ENCODE measurements around the gene KIAA1549.

The KIAA1549 gene

DNA sequence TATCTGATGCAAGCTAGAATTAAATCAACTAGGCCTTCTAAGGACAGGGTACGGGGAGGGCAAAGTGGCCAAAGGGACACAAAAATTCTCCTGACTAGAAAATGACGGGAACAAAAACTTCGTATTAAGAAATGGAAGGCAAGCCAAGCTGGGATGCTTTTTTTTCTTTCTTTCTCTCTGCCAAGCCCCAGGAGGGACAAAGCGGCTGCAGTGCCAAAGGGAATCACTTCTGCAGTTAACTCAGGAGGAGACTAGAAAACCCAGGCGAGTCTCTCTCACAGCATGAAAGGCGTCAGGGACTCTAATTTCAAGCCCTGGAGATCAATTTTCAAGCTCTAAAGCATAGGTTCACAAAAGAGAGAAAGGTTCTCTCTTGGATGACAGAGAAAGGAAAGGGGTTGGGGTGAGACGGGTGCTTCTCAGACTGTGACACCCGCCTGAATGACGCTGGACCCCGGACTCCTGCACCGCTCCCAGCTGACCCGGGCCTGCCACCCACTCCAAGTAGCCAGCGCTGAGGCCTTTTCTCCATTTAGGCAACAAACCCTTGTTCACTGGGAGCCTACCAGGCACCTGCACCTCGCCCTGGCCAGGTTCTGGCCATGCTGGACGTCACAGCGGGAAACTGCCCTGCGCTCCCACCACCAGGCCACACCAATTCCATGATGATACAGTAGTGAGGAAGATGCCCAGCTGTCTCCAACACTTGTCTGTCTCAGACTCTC, 56.5 kb downstream of the KIAA1549 start:
- no peak for DNase-seq (ENCODE audit: low spot score)
- TF ChIP-seq, protein P1, sequence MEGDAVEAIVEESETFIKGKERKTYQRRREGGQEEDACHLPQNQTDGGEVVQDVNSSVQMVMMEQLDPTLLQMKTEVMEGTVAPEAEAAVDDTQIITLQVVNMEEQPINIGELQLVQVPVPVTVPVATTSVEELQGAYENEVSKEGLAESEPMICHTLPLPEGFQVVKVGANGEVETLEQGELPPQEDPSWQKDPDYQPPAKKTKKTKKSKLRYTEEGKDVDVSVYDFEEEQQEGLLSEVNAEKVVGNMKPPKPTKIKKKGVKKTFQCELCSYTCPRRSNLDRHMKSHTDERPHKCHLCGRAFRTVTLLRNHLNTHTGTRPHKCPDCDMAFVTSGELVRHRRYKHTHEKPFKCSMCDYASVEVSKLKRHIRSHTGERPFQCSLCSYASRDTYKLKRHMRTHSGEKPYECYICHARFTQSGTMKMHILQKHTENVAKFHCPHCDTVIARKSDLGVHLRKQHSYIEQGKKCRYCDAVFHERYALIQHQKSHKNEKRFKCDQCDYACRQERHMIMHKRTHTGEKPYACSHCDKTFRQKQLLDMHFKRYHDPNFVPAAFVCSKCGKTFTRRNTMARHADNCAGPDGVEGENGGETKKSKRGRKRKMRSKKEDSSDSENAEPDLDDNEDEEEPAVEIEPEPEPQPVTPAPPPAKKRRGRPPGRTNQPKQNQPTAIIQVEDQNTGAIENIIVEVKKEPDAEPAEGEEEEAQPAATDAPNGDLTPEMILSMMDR (IDR thresholded peaks at IDR 0.05; ENCODE audit: extremely low read depth, insufficient read depth, missing control alignments): no peak
- in situ Hi-C loops (cut with MboI; ENCODE audit: low pct_unique_long_range_greater_than_20kb, low sequenced_read_pairs, unreplicated experiment): no loop called here

DNA sequence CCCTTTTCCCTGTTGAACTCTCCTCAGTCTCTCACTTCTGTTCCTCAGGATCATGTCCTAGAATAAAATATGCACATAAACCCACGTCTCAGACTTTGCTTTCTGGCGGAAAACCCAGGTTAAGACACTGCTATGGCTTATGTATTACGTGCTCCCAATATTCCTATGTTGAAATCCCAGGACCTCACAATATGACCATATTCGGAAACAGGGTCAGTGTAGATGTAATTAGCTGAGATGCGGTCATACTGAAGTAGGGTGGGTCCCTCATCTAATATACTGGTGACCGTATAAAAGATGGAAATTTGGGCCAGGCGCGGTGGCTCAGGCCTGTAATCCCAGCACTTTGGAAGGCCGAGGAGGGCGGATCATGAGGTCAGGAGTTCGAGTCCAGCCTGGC, 59.9 kb downstream of the KIAA1549 start:
- no peak for DNase-seq (ENCODE audit: low spot score)
- in situ Hi-C loops (cut with MboI; ENCODE audit: low pct_unique_long_range_greater_than_20kb, low sequenced_read_pairs, unreplicated experiment): no loop called here
- TF ChIP-seq, protein P1 (IDR thresholded peaks at IDR 0.05; ENCODE audit: extremely low read depth, insufficient read depth, missing control alignments): no peak

- no peak for DNase-seq (ENCODE audit: low spot score)
- in situ Hi-C loops (cut with MboI; ENCODE audit: low pct_unique_long_range_greater_than_20kb, low sequenced_read_pairs, unreplicated experiment): no loop called here
- TF ChIP-seq, protein P1 (IDR thresholded peaks at IDR 0.05; ENCODE audit: extremely low read depth, insufficient read depth, missing control alignments): no peak
These were observed 61.3 kb downstream of the KIAA1549 start for GRCh38 chr7:138919911-138920310.

DNA sequence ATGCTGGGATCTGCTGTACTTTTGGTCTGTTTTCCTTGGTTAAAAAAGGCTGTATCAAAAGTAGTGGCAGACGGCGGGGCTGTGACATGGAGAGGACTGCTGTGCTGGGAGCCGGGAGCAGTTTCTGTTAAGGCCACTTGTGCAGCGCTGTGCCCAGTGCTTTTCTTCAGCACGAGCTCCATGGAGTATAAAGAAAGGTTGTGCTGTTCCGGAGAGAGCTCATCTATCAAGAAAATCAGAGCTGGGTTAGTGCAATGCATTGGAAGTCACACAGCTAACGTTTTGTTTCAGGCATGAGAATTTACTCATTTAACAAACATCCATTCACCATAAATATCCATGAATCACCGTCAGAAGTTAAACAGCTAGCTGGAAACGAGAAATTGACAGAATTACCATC, 62.0 kb downstream of the KIAA1549 start:
- TF ChIP-seq, protein P1 (IDR thresholded peaks at IDR 0.05; ENCODE audit: extremely low read depth, insufficient read depth, missing control alignments): no peak
- in situ Hi-C loops (cut with MboI; ENCODE audit: low pct_unique_long_range_greater_than_20kb, low sequenced_read_pairs, unreplicated experiment): no loop called here
- DNase-seq (ENCODE audit: low spot score): no peak

- in situ Hi-C loops (cut with MboI; ENCODE audit: low pct_unique_long_range_greater_than_20kb, low sequenced_read_pairs, unreplicated experiment): no loop called here
- no peak for DNase-seq (ENCODE audit: low spot score)
- TF ChIP-seq, protein P1 (IDR thresholded peaks at IDR 0.05; ENCODE audit: extremely low read depth, insufficient read depth, missing control alignments): no peak
These were observed 62.4 kb downstream of the KIAA1549 start for GRCh38 chr7:138918756-138919155.

DNA sequence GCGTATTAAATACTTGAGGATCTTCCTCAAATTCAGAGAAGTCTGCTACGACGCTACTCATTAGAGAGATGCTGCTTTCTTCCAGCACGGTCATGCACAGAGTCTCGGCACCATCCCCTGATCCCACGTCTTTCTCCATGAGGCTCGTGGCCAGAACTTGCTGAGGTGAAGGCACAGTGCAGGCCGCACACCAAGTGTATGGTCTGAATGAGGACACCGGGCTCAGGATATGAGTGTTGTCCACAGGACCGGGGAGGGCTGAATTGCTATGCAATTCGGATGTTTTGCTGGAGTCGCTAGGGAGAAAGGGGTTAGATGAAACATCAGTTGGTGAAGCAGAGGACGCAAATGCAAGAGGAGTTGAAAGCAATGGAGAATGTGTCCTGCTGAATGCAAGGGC, 63.0 kb downstream of the KIAA1549 start:
- in situ Hi-C loops (cut with MboI; ENCODE audit: low pct_unique_long_range_greater_than_20kb, low sequenced_read_pairs, unreplicated experiment): no loop called here
- DNase-seq (ENCODE audit: low spot score): no peak
- TF ChIP-seq, protein P1 (IDR thresholded peaks at IDR 0.05; ENCODE audit: extremely low read depth, insufficient read depth, missing control alignments): no peak
